ENCODE results near the gene PANX1. TPM values are rescaled to one million over a fixed set of nuclear protein-coding genes. Genes with fewer than 3 reads are reported as not detected.

The PANX1 gene
- polyA plus RNA-seq, 1 experiment, result 52.9 TPM

- no peak overlapping the region for H3K27ac ChIP-seq (ENCODE audit: low read depth, low read length)
- TF ChIP-seq, protein P1, sequence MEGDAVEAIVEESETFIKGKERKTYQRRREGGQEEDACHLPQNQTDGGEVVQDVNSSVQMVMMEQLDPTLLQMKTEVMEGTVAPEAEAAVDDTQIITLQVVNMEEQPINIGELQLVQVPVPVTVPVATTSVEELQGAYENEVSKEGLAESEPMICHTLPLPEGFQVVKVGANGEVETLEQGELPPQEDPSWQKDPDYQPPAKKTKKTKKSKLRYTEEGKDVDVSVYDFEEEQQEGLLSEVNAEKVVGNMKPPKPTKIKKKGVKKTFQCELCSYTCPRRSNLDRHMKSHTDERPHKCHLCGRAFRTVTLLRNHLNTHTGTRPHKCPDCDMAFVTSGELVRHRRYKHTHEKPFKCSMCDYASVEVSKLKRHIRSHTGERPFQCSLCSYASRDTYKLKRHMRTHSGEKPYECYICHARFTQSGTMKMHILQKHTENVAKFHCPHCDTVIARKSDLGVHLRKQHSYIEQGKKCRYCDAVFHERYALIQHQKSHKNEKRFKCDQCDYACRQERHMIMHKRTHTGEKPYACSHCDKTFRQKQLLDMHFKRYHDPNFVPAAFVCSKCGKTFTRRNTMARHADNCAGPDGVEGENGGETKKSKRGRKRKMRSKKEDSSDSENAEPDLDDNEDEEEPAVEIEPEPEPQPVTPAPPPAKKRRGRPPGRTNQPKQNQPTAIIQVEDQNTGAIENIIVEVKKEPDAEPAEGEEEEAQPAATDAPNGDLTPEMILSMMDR (IDR thresholded peaks at IDR 0.05; ENCODE audit: low read depth, low read length), result no peak
- H3K9me3 ChIP-seq (ENCODE audit: control insufficient read depth, insufficient read depth, low read length), result no peaks in the 10 kb centered on the region
- H3K27me3 ChIP-seq (ENCODE audit: control insufficient read depth, insufficient read depth, low read length), result no peaks in the 10 kb centered on the region
- DNase-seq (ENCODE audit: low read depth, low spot score), result no peak
- POLR2A ChIA-PET, result no interaction called here
- H3K4me3 ChIP-seq (ENCODE audit: low read depth, low read length), result no peak overlapping the region
- CTCF ChIA-PET, result no interaction called here
Observed at GRCh38 chr11:94212898-94213297, 84.3 kb downstream of the PANX1 start.

GRCh38 chr11:94217705-94218104, 89.1 kb downstream of the PANX1 start:
- peaks cover 8% of the 10 kb centered on the region; the same call in 1 of the 2 replicates for H3K9me3 ChIP-seq (ENCODE audit: control insufficient read depth, insufficient read depth, low read length)
- no peaks in the 10 kb centered on the region for H3K27me3 ChIP-seq (ENCODE audit: control insufficient read depth, insufficient read depth, low read length)
- no peak overlapping the region for H3K4me3 ChIP-seq (ENCODE audit: low read depth, low read length)
- CTCF ChIA-PET, result no interaction called here
- POLR2A ChIA-PET, result no interaction called here
- H3K27ac ChIP-seq (ENCODE audit: low read depth, low read length), result no peak overlapping the region
- DNase-seq (ENCODE audit: low read depth, low spot score), result no peak
- TF ChIP-seq, protein P1 (IDR thresholded peaks at IDR 0.05; ENCODE audit: low read depth, low read length), result no peak

DNA sequence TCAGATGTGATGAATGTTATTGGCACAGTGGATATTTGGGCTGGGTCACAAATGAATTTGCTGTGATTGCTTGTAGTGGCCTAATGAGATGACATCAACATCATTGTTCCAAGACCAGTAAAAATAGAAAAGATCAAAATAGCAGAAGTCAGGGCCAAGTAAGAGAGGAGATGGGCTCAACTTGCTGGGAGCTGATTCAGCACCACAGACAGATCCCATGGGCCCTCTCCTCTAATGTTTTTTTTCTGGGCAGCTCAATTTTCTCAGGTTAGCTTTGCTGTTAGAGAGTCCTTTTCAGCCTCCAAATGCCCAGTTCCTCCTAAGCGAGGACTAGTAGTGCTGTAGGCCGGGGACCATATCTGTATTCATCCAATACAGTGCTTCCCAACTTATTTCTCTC, 89.7 kb downstream of the PANX1 start:
- ChIA-PET POLR2A (no interaction called here), CTCF (no interaction called here)
- DNase-seq (ENCODE audit: low read depth, low spot score), result no peak
- TF ChIP-seq, protein P1 (IDR thresholded peaks at IDR 0.05; ENCODE audit: low read depth, low read length), result no peak
- Histone ChIP-seq H3K27me3 (ENCODE audit: control insufficient read depth, insufficient read depth, low read length) (no peaks in the 10 kb centered on the region), H3K9me3 (ENCODE audit: control insufficient read depth, insufficient read depth, low read length) (peaks cover 8% of the 10 kb centered on the region; the same call in 1 of the 2 replicates), H3K4me3 (ENCODE audit: low read depth, low read length) (no peak overlapping the region), H3K27ac (ENCODE audit: low read depth, low read length) (no peak overlapping the region)

- no peaks in the 10 kb centered on the region for H3K27me3 ChIP-seq (ENCODE audit: control insufficient read depth, insufficient read depth, low read length)
- ChIA-PET POLR2A (no interaction called here), CTCF (no interaction called here)
- no peak for DNase-seq (ENCODE audit: low read depth, low spot score)
- TF ChIP-seq, protein P1 (IDR thresholded peaks at IDR 0.05; ENCODE audit: low read depth, low read length), result no peak
- no peak overlapping the region for H3K27ac ChIP-seq (ENCODE audit: low read depth, low read length)
- no peak overlapping the region for H3K4me3 ChIP-seq (ENCODE audit: low read depth, low read length)
- peaks cover 8% of the 10 kb centered on the region; the same call in 1 of the 2 replicates for H3K9me3 ChIP-seq (ENCODE audit: control insufficient read depth, insufficient read depth, low read length)
Observed at GRCh38 chr11:94219771-94220170, 91.1 kb downstream of the PANX1 start.

GRCh38 chr11:94224078-94224477, 95.4 kb downstream of the PANX1 start:
- TF ChIP-seq, protein P1 (IDR thresholded peaks at IDR 0.05; ENCODE audit: low read depth, low read length), result no peak
- Histone ChIP-seq H3K9me3 (ENCODE audit: control insufficient read depth, insufficient read depth, low read length) (peaks cover 5% of the 10 kb centered on the region; the same call in 1 of the 2 replicates), H3K27me3 (ENCODE audit: control insufficient read depth, insufficient read depth, low read length) (no peaks in the 10 kb centered on the region), H3K4me3 (ENCODE audit: low read depth, low read length) (no peak overlapping the region), H3K27ac (ENCODE audit: low read depth, low read length) (no peak overlapping the region)
- ChIA-PET CTCF (interaction anchor here (0.7 to 1.9 kb wide), 3 partner anchors 192 to 329 kb away, joined by 3 to 4 read pairs (median 3); no protein-coding TSS in a partner anchor), POLR2A (interaction anchor here (0.5 to 0.7 kb wide), 2 partner anchors 23 to 60 kb away, joined by 4 read pairs; no protein-coding TSS in a partner anchor)
- DNase-seq (ENCODE audit: low read depth, low spot score), result no peak

Other genes with a start within 250 kb of the PANX1 start
- 0.02 and 0.04 TPM in 2 replicates for gene HEPHL1, start 107.5 kb upstream of the PANX1 start, polyA plus RNA-seq (2011; rRNA removed)
- gene IZUMO1R, start 175.7 kb downstream of the PANX1 start, polyA plus RNA-seq (2011; rRNA removed), result 0.12 TPM in 1 of 2 replicates, not detected in the other

Measured in AG04450 (cell line).